Tibial artery (tissue), 4 donors: ENCODE data around the gene TLK1.

Experiments
- DNase-seq, 2 donors: peaks; one replicate each; pipeline ENCODE4 v3.0.0-alpha.2; 2019
- H3K27ac ChIP-seq, 2 donors: fragments of 200-600 bp; sonication (generic) in 1 of 2; 1 replicate in 1 of 2; 2 replicates in 1 of 2; pipeline ENCODE4 v1.5.1; 2018 to 2019; ENCODE audit warnings: mild to moderate bottlenecking in 1 of 2
- H3K27me3 ChIP-seq, 2 donors: fragments of 200-600 bp; sonication (generic) in 1 of 2; one replicate each; pipeline versions ENCODE4 v1.5.1 to v1.6.0; 2016 to 2019
- H3K36me3 ChIP-seq, 3 donors: fragments of 200-600 bp; sonication (generic) in 2 of 3; one replicate each; pipeline ENCODE4 v1.5.1; 2016 to 2019; ENCODE audit warnings: mild to moderate bottlenecking in 2 of 3
- H3K4me1 ChIP-seq, 4 donors: fragments of 200-600 bp; sonication (generic) in 2 of 4; 1 replicate in 3 of 4; 2 replicates in 1 of 4; pipeline ENCODE4 v1.5.1; 2016 to 2019
- H3K4me3 ChIP-seq, 2 donors: fragments of 200-600 bp; sonication (generic) in 1 of 2; 1 replicate in 1 of 2; 2 replicates in 1 of 2; pipeline ENCODE4 v1.5.1; 2018 to 2019; ENCODE audit warnings: mild to moderate bottlenecking in 2 of 2
- H3K9me3 ChIP-seq, 3 donors: fragments of 200-600 bp; sonication (generic) in 1 of 3; one replicate each; pipeline ENCODE4 v1.5.1; 2016 to 2019
- intact Hi-C: fragments of 100-400 bp; cut with DNase I; formaldehyde crosslinking; loops from one replicate; pipeline ENCODE4 v1.15.0; 2023; ENCODE audit warnings: low total_unique reads
- TF ChIP-seq, protein P1 (sequence below), 2 experiments: fragments of 200-600 bp in 1 of 2; fragments of 450-650 bp in 1 of 2; IDR thresholded peaks; one replicate each; pipeline ENCODE4 v1.5.1; 2017 to 2019; ENCODE audit warnings: antibody characterized with exemption in 2 of 2, mild to moderate bottlenecking in 1 of 2, moderate library complexity in 1 of 2

The TLK1 gene

DNA sequence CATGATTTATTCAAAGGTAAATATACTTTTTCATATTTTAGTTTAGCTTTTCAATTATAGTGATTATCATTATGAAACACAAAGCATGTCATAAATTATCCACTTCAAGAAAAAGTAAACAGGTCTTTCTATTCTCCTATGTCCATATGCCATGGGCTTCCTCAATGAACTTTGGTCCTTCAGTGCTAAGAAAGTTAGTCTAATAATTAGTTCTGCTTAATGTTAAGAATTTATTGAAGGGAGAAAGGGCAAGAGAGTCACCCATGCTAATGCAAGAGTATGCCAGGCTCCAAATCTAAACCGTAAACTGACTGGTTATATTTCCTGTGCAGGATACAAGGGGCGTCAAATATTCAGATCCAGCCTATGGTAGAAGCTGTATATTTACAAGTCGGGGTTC is 135.5 kb downstream of the TLK1 start:
- Histone ChIP-seq H3K4me1 (no peaks in the 10 kb centered on the region), H3K27ac (no peak overlapping the region), H3K27me3 (no peaks in the 10 kb centered on the region), H3K9me3 (no peaks in the 10 kb centered on the region), H3K36me3 (peaks cover 10 to 24% (median 21%) of the 10 kb centered on the region in 3 donors), H3K4me3 (no peak overlapping the region)
- intact Hi-C loops: no loop called here
- TF ChIP-seq, protein P1, sequence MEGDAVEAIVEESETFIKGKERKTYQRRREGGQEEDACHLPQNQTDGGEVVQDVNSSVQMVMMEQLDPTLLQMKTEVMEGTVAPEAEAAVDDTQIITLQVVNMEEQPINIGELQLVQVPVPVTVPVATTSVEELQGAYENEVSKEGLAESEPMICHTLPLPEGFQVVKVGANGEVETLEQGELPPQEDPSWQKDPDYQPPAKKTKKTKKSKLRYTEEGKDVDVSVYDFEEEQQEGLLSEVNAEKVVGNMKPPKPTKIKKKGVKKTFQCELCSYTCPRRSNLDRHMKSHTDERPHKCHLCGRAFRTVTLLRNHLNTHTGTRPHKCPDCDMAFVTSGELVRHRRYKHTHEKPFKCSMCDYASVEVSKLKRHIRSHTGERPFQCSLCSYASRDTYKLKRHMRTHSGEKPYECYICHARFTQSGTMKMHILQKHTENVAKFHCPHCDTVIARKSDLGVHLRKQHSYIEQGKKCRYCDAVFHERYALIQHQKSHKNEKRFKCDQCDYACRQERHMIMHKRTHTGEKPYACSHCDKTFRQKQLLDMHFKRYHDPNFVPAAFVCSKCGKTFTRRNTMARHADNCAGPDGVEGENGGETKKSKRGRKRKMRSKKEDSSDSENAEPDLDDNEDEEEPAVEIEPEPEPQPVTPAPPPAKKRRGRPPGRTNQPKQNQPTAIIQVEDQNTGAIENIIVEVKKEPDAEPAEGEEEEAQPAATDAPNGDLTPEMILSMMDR (IDR thresholded peaks at IDR 0.05): no peak
- no peak for DNase-seq

DNA sequence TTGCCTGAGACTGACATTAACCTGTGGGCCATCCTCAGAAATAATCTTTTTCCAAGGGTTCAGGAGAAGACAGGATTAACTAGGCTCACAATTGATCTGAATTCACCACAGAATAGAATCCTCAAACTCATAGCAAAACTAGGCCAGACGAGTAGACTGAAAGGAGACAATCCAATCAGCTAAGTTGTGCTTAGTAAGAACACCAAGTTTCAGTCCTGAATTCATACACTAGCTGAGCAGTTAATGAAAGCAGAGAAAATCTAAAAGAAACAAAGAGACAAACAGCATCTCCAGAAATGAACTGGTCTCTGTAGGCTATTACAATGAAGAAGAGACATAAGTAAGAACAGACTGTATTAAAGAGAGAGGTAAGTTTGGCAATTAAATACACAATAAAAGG is 142.2 kb downstream of the TLK1 start:
- DNase-seq: no peak
- Histone ChIP-seq H3K27me3 (no peaks in the 10 kb centered on the region), H3K9me3 (no peaks in the 10 kb centered on the region), H3K4me3 (no peak overlapping the region), H3K27ac (no peak overlapping the region), H3K36me3 (peaks cover 13 to 20% (median 17%) of the 10 kb centered on the region in 3 donors), H3K4me1 (no peaks in the 10 kb centered on the region)
- intact Hi-C loops: no loop called here
- TF ChIP-seq, protein P1 (IDR thresholded peaks at IDR 0.05): no peak

DNA sequence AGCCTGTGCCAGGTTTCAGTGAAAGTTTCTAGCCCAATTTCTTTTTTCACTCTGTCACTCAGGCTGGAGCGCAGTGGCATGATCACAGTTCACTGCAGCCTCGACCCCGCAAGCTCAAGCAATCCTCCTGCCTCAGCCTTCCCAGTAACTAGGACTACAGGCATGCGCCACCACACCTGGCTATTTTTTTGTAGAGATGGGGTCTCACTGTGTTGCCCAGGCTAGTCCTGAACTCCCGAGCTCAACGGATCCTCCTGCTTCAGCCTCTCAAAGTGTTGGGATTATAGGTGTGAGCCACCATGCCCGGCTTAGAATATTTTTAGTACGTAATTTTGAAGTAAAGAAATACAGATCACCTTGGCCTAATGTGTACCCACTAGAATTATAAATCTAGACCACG is 144.6 kb downstream of the TLK1 start:
- TF ChIP-seq, protein P1 (IDR thresholded peaks at IDR 0.05): no peak
- Histone ChIP-seq H3K36me3 (peaks cover 13 to 18% (median 13%) of the 10 kb centered on the region in 3 donors), H3K27me3 (no peaks in the 10 kb centered on the region), H3K4me1 (no peaks in the 10 kb centered on the region), H3K27ac (no peak overlapping the region), H3K9me3 (no peaks in the 10 kb centered on the region), H3K4me3 (no peak overlapping the region)
- intact Hi-C loops: no loop called here
- no peak for DNase-seq

DNA sequence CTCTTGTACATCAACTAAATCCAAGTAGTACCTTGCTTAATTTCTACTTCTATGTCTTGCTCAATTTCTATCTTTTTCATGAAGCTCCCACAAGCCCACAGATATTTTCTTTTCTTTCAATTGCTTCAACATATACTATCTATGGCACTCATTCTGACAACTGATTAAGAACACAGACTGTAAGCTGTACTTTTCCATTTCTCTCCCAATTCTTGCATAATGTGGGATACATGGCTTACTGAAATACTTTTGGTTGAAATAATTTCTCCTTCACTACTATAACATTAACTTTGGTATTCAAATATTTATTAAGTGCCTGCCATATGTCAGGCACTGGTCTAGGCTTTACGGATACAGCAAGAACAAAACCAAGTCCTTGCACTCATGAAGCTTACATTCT is 146.8 kb downstream of the TLK1 start:
- Histone ChIP-seq H3K27me3 (no peaks in the 10 kb centered on the region), H3K4me1 (no peaks in the 10 kb centered on the region), H3K36me3 (peaks cover 20 to 27% (median 24%) of the 10 kb centered on the region in 3 donors), H3K4me3 (no peak overlapping the region), H3K9me3 (no peaks in the 10 kb centered on the region), H3K27ac (no peak overlapping the region)
- no peak for DNase-seq
- intact Hi-C loops: no loop called here
- TF ChIP-seq, protein P1 (IDR thresholded peaks at IDR 0.05): no peak

DNA sequence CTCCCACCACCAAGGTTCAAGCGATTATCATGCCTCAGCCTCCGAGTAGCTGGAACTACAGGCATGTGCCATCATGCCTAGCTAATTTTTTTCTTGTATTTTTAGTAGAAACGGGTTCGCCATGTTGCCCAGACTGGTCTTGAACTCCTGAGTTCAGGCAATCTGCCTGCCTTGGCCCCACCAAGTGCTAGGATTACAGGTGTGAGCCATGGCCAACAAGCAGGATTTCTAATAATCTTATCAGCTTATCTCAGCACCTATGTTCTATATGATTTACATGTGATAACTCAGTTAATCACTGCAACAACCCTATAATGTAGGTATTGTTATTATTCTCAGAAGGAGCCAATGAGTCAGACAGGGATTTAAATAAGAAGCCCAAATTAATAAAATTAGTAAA is 151.3 kb downstream of the TLK1 start:
- DNase-seq: no peak
- no peaks in the 10 kb centered on the region for H3K9me3 ChIP-seq

More for the DNA sequence above, 151.3 kb downstream of the TLK1 start:
- H3K27ac ChIP-seq: no peak overlapping the region
- H3K4me3 ChIP-seq: no peak overlapping the region
- no peaks in the 10 kb centered on the region for H3K27me3 ChIP-seq
- H3K36me3 ChIP-seq: peaks cover 34 to 51% (median 42%) of the 10 kb centered on the region in 3 donors
- no peaks in the 10 kb centered on the region for H3K4me1 ChIP-seq
- intact Hi-C loops: no loop called here
- TF ChIP-seq, protein P1 (IDR thresholded peaks at IDR 0.05): no peak
